B cell (primary cell): Measurements from ENCODE around the gene AREG. TPM values are rescaled to one million over a fixed set of nuclear protein-coding genes. Genes with fewer than 3 reads are reported as not detected.

Experiments
- ATAC-seq: fragments of 200-7000 bp; cut with Tn5 transposase; one replicate; pipeline ENCODE4 v1.10.0; 2021; ENCODE audit warnings: low read depth, mild to moderate bottlenecking, moderate number of reproducible peaks, moderate library complexity
- CTCF ChIA-PET: fragments of 350-600 bp; sonication (Branson Sonifier 250); formaldehyde crosslinking; loops from one replicate; lab custom pipeline; 2021; ENCODE audit warnings: antibody characterized with exemption, inconsistent platforms; lab: Charles Lee
- POLR2A ChIA-PET: fragments of 350-600 bp; sonication (Branson Sonifier 250); formaldehyde crosslinking; loops from one replicate; lab custom pipeline; 2021; ENCODE audit warnings: antibody characterized with exemption; lab: Charles Lee
- DNase-seq: peaks from one replicate; pipeline ENCODE4 v3.0.0; 2013
- H2AFZ ChIP-seq: 2 replicates; pipeline ENCODE4 v1.6.1; 2012; ENCODE audit warnings: mild to moderate bottlenecking, low read depth, low read length; ENCODE audit not compliant: insufficient read depth, poor library complexity, severe bottlenecking
- H3K27ac ChIP-seq, 2 donors: 1 replicate in 1 of 2; 2 replicates in 1 of 2; pipeline ENCODE4 v1.5.1; 2012 to 2013; ENCODE audit warnings: low read length in 2 of 2, mild to moderate bottlenecking in 2 of 2, moderate library complexity in 1 of 2
- H3K27me3 ChIP-seq, 4 experiments: fragments of 200-600 bp in 1 of 4; sonication (generic) in 1 of 4; replicated peaks in 1 of 4; 1 replicate in 2 of 4; 2 replicates in 2 of 4; pipeline versions ENCODE4 v1.6.1 to v1.7.0; 2013 to 2016; ENCODE audit warnings: low read length in 3 of 4, mild to moderate bottlenecking in 2 of 4, mixed read lengths in 1 of 4, moderate library complexity in 1 of 4; ENCODE audit not compliant: insufficient read depth in 4 of 4, control insufficient read depth in 3 of 4; ENCODE audit errors: control extremely low read depth in 1 of 4
- H3K36me3 ChIP-seq, 2 experiments: replicated peaks in 1 of 2; 1 replicate in 1 of 2; 2 replicates in 1 of 2; pipeline versions ENCODE4 v1.6.1 to v1.7.1; 2013; ENCODE audit warnings: low read length in 1 of 2; ENCODE audit not compliant: insufficient read depth in 2 of 2, control insufficient read depth in 1 of 2; ENCODE audit errors: control extremely low read depth in 1 of 2, extremely low read depth in 1 of 2
- H3K4me1 ChIP-seq, 2 donors: fragments of 200-600 bp in 1 of 2; sonication (generic) in 1 of 2; 1 replicate in 1 of 2; 2 replicates in 1 of 2; pipeline versions ENCODE4 v1.5.1 to v1.6.1; 2013 to 2017; ENCODE audit warnings: low read length in 2 of 2; ENCODE audit not compliant: control insufficient read depth in 2 of 2, insufficient read depth in 2 of 2
- H3K4me2 ChIP-seq: replicated peaks from 2 replicates; pipeline ENCODE3; 2012; ENCODE audit warnings: mild to moderate bottlenecking, low read depth, low read length; ENCODE audit not compliant: poor library complexity, severe bottlenecking
- H3K4me3 ChIP-seq, 5 experiments: fragments of 200-600 bp in 1 of 5; sonication (generic) in 1 of 5; 1 replicate in 3 of 5; 2 replicates in 2 of 5; pipeline versions ENCODE4 v1.5.1 to v1.7.0; 2011 to 2016; ENCODE audit warnings: low read length in 4 of 5, mild to moderate bottlenecking in 4 of 5, low read depth in 2 of 5, control low read depth in 1 of 5, moderate library complexity in 1 of 5; ENCODE audit not compliant: insufficient read depth in 1 of 5; ENCODE audit errors: control extremely low read depth in 1 of 5, extremely low read depth in 1 of 5
- H3K79me2 ChIP-seq: fragments of 200-600 bp; sonication (generic); one replicate; pipeline ENCODE4 v1.6.0; 2016; ENCODE audit warnings: low read length; ENCODE audit not compliant: control insufficient read depth, insufficient read depth
- H3K9ac ChIP-seq: fragments of 200-600 bp; sonication (generic); 2 replicates; pipeline ENCODE4 v1.6.1; 2017; ENCODE audit warnings: mild to moderate bottlenecking, low read length, moderate library complexity
- H3K9me3 ChIP-seq, 3 donors: one replicate each; pipeline versions ENCODE4 v1.6.1 to v1.7.1; 2013; ENCODE audit warnings: low read length in 2 of 3; ENCODE audit not compliant: control insufficient read depth in 2 of 3, insufficient read depth in 1 of 3; ENCODE audit errors: control extremely low read depth in 1 of 3
- H4K20me1 ChIP-seq: 2 replicates; pipeline ENCODE4 v1.6.0; 2012; ENCODE audit warnings: mild to moderate bottlenecking, low read length; ENCODE audit not compliant: insufficient read depth, control insufficient read depth, poor library complexity, severe bottlenecking
- H3K27ac Mint-ChIP-seq: one replicate; pipeline ENCODE4 v1.8.0; 2021; ENCODE audit warnings: mixed read lengths
- H3K27me3 Mint-ChIP-seq: one replicate; pipeline ENCODE4 v1.8.0; 2021; ENCODE audit warnings: mixed read lengths
- H3K4me1 Mint-ChIP-seq: one replicate; pipeline ENCODE4 v1.8.0; 2021; ENCODE audit warnings: mixed read lengths
- H3K4me3 Mint-ChIP-seq: one replicate; pipeline ENCODE4 v1.8.0; 2021; ENCODE audit warnings: mixed read lengths
- H3K9me3 Mint-ChIP-seq: one replicate; pipeline ENCODE4 v1.8.0; 2022; ENCODE audit warnings: mixed read lengths; ENCODE audit not compliant: insufficient read depth
- EZH2 ChIP-seq: IDR thresholded peaks from 2 replicates; pipeline ENCODE4 v1.6.1; 2012; ENCODE audit warnings: borderline replicate concordance, low read depth, mild to moderate bottlenecking, moderate library complexity, low read length; ENCODE audit not compliant: insufficient read depth, poor library complexity, severe bottlenecking
- WGBS: methylation state at CpG from one replicate; pipeline ENCODE4 v1.1.5; 2013; ENCODE audit warnings: missing lambda C conversion rate; ENCODE audit not compliant: insufficient coverage; 5-methylcytosine and 5-hydroxymethylcytosine counted together
- intact Hi-C: fragments of 100-400 bp; cut with micrococcal nuclease; formaldehyde crosslinking; loops from one replicate; pipeline ENCODE4 v1.10.0; 2022
- polyA plus RNA-seq: library from polyadenylated mRNA; depleted of rRNA; stranded (reverse); fragments of >200 nt; gene quantifications from 2 replicates; pipeline ENCODE4 v1.2.3, GENCODE V29; 2012
- total RNA-seq, 2 donors: library from RNA; stranded (reverse); fragments of 120-200 nt in 1 of 2; gene quantifications; 1 replicate in 1 of 2; 2 replicates in 1 of 2; pipeline versions ENCODE4 v1.2.3 to v1.2.4, GENCODE V29; 2013 to 2022
- TF ChIP-seq, protein P1 (sequence below): fragments of 200-600 bp; IDR thresholded peaks from one replicate; pipeline ENCODE4 v1.8.0; 2022; ENCODE audit warnings: antibody characterized with exemption, mild to moderate bottlenecking

Gene AREG
- total and polyA plus RNA-seq, 2 donors (not counting 1 experiment from before 2014, with no cell fraction given): 4.6 to 47.1 TPM

DNA sequence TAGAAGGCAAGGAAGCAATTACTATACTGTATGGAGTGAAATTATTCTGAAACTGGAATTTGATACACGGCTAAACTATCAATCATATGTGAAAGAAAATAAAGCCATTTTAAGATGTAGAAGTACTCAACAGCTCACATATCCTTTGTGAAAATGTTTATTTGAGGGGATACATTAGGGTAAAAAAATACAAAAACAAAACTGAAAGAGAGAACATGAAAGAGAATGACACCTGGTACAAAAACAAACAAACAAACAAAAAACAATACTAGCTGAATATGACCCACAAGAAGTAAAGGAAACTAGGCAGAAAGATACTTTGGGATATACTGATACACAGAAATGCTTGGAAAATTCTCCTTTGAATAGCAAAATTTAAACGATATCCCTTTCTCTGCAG is 20.8 kb upstream of the AREG start:
- no CpG with 5 or more reads among the region's 2 CpGs for WGBS
- H3K4me2 ChIP-seq: no peak overlapping the region

DNA sequence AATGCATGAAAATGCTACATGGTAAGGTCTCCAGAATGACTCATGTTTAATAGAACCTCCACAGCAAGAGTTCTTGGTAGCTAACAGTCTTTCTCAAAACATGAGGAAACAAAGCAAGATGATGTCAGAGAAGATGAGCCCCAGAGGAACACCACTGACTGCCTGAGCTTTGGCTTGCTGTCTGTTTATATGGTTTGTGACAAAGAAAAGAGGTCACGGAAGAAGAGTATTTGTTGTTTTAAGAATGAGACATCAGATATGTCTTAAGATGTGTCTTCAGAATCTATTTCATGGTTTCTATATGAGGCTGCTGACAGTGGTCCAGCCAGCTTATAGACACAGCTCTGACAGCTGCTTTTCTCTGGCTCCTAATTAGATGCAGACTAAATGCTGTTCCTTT is 18.8 kb upstream of the AREG start:
- H3K27ac ChIP-seq: no peak overlapping the region
- Mint-ChIP-seq H3K27me3 (peaks cover 11% of the 10 kb centered on the region), H3K4me3 (no peak overlapping the region), H3K27ac (no peak overlapping the region), H3K9me3 (no peaks in the 10 kb centered on the region), H3K4me1 (no peaks in the 10 kb centered on the region)
- no peaks in the 10 kb centered on the region for H3K9me3 ChIP-seq
- H3K4me1 ChIP-seq: no peaks in the 10 kb centered on the region
- H3K36me3 ChIP-seq: no peaks in the 10 kb centered on the region
- no peaks in the 10 kb centered on the region for H3K79me2 ChIP-seq
- POLR2A ChIA-PET: no interaction called here
- no peak overlapping the region for H3K9ac ChIP-seq
- WGBS: 100% methylated on average over 1 of the region's 1 CpG
- no peaks in the 10 kb centered on the region for H4K20me1 ChIP-seq
- no peaks in the 10 kb centered on the region for H3K27me3 ChIP-seq
- no peak overlapping the region for H3K4me3 ChIP-seq
- no peak overlapping the region for H3K4me2 ChIP-seq
- intact Hi-C loops: no loop called here
- DNase-seq (no peak), ATAC-seq (no peak)
- TF ChIP-seq, protein P1, sequence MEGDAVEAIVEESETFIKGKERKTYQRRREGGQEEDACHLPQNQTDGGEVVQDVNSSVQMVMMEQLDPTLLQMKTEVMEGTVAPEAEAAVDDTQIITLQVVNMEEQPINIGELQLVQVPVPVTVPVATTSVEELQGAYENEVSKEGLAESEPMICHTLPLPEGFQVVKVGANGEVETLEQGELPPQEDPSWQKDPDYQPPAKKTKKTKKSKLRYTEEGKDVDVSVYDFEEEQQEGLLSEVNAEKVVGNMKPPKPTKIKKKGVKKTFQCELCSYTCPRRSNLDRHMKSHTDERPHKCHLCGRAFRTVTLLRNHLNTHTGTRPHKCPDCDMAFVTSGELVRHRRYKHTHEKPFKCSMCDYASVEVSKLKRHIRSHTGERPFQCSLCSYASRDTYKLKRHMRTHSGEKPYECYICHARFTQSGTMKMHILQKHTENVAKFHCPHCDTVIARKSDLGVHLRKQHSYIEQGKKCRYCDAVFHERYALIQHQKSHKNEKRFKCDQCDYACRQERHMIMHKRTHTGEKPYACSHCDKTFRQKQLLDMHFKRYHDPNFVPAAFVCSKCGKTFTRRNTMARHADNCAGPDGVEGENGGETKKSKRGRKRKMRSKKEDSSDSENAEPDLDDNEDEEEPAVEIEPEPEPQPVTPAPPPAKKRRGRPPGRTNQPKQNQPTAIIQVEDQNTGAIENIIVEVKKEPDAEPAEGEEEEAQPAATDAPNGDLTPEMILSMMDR: no peak
- no peak for TF ChIP-seq EZH2
- CTCF ChIA-PET: interaction anchor here (1.5 kb wide), 1 partner anchor 20 kb away, joined by 3 read pairs; no protein-coding TSS in a partner anchor
- H2AFZ ChIP-seq: no peak overlapping the region

More for the DNA sequence above, 20.8 kb upstream of the AREG start:
- Mint-ChIP-seq H3K4me1 (no peaks in the 10 kb centered on the region), H3K4me3 (no peak overlapping the region), H3K9me3 (no peaks in the 10 kb centered on the region), H3K27me3 (peaks cover 13% of the 10 kb centered on the region), H3K27ac (no peak overlapping the region)
- ChIA-PET CTCF (no interaction called here), POLR2A (no interaction called here)
- no peak overlapping the region for H2AFZ ChIP-seq
- DNase-seq (no peak), ATAC-seq (no peak)
- no peaks in the 10 kb centered on the region for H3K79me2 ChIP-seq
- H3K36me3 ChIP-seq: no peaks in the 10 kb centered on the region
- H3K4me1 ChIP-seq: no peaks in the 10 kb centered on the region
- TF ChIP-seq EZH2: no peak
- TF ChIP-seq, protein P1: no peak
- no peaks in the 10 kb centered on the region for H4K20me1 ChIP-seq
- intact Hi-C loops: no loop called here
- no peaks in the 10 kb centered on the region for H3K9me3 ChIP-seq
- no peak overlapping the region for H3K9ac ChIP-seq
- no peak overlapping the region for H3K27ac ChIP-seq
- H3K4me3 ChIP-seq: no peak overlapping the region
- H3K27me3 ChIP-seq: no peaks in the 10 kb centered on the region
